ENCODE measurements around the gene TENM3.
"Not testable (repeated sequence)": the region's sequence is repeated elsewhere in the genome, so short reads cannot be mapped to it uniquely, and the experiment has no call there.

TENM3 gene

DNA sequence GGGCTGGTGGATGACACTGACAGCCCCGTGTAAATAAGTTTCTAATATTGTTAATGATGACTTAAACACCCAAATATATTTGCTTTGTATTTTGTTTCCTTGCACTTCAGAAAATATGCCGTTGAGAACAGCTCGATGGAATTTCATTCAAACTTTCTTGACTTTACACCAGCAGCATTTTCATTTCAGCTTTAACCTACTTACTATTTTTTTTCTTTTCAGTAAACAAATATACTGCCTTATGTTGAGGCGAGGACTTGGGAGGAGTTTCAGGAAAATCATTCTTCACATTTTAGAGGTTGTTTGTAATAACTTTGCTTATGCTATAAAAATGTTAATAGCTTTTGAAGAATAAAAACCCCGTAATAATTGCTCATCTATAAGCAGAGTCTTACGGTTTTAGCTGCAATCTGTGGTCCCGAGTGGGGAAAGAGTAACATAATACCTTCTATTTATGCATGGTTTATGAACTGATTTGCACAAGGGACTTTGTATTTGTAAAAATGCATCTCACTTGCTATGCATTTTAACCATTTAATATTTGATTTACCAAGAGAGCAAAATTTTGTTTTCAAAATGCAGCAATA lies 14.1 kb upstream of the TENM3 start:
- DNase-seq (ENCODE audit: low spot score): no peak

DNA sequence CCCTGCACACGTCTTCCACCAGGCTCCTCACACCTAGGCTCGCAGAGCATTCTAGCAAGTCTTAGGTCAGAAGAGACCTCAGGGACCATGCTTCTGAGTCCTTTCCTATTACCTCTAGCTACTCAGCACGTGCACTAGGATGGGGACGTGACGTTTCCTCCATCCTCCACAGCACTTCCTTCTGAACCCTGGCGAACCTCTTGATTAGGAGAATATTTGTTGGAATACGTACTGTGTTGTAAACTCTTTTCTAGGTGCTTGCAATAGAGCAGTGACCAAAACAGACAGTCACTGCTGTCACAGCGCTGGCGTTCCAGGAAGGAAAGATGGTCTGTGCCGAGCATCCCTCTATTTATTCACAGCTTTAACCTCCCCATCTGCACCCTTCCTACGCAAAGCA lies 12.9 kb upstream of the TENM3 start:
- DNase-seq (ENCODE audit: low spot score): no peak

DNA sequence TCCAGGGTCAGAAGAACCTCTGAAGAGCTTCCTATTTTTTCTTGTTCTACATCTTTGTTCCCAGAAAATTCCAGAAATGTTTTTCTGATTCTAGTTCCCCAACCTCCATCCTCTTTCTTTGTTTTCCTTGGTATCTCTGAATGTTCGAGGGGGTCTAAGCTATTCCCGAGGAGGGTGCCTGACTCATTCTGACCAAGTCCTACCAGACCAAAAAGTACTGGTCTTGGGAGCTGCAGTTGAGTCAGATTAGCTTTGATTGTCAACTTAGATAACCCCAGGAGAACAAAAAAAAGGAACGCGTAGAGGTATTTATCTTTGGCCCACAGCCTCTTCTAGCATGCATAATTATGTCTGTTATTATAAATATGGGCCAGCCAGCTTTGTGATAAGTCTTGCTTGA lies 12.1 kb upstream of the TENM3 start:
- no peak for DNase-seq (ENCODE audit: low spot score)

DNA sequence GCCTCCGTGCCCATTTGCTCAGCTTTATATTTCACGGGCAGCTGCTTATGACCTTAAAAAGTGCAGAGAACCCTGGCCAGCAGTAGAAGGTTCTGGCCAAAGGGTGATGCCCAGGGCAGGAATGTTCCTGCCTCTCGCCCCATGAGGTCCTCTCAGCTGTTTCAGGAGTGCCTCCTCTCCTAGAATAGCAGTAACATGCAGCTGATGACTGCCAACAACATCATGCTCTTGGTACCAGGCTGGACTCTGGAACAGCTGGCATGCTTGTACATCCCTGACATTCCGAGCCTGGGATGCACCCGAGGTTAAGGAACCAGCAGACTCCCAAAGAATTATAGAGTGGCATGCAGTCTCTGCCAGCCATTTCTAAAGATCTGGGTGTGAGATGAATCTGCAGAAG lies 11.7 kb upstream of the TENM3 start:
- DNase-seq (ENCODE audit: low spot score): no peak

DNA sequence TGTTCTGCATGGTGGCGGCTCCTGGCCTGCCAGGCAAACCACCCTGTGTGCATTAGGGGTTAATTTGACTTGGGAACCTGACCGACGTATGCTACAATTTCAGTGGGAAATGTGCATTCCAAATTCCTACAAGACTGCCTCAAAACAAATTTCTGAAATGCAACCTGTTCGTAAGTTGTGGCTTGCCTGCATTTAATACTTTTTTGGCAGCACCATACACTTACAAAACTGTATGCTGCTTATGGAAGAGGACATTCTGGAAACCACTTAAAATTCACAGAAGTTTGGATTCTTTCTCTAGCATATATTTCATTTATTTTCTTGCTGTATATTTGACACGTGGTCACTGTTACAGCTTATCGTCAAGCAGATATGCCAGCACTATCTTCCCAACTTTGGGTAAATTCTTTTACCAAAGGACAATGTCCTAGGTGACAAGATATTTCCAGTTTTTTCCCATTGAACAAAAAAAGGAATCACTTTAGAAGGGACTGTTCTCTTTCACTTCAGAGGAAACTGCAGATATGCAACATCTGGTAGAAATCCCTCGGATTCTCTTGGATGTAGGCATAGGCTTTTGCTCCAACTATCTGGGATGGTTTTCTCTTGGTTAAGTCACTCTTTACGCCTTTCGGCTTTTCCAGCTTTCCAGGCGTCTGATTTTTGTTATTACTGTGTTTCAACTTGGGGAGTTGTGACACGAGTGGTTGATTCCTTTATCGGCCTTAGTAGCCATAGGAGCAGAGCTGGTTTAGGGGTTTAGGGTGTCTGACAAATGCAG lies 9.7 kb upstream of the TENM3 start:
- no peak for DNase-seq (ENCODE audit: low spot score)

DNA sequence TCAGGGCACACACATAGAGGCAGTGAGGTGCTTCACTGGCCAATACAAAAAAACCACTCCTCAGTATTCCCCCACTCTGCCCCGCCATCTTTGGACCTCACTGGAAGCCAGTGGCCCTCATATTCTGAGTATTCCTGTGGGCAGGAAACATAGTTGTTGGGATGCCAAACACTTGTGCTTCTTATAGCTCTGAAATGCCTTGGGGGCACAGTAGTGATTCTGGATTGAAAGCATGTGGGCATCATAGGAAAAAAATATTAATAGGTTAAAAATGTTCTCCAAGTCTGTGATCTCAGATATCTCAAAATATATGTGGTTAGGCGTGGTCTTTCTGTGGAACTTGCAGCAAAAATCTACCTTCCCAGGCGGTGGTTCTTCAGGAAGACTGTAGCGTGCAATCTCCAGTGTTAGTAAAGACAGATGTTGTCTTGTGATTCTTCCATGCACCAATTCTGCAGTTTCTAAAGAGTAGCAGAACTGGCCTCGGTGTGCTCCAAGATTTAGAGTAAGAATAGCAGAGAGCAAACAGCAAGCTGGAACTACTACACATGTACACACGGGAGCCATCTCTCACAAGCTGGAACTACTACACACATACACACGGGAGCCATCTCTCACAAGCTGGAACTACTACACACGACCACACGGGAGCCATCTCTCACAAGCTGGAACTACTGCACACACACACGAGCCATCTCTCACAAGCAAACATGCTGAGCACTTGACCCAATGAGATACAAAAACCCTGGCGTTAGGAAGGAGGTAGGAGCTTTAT lies 8.0 kb upstream of the TENM3 start:
- no peak for DNase-seq (ENCODE audit: low spot score)

DNA sequence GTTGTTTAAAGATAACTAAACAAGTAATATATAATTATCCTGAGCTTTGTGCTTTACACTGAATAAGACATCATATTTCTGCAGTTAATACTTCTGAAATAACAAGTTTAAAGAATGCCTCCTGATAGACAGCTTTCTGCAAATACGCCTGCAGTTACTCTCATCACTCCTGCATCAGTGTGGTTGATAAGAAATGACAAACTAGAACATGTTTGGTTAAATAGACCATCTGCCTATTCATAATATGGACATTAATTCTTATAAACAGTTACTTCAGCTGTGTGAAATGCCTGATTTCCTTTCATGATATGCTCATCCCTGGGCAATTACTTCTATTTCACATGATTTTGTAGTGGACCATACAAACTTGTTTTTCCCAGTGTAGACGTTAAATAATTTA lies 7.0 kb upstream of the TENM3 start:
- DNase-seq (ENCODE audit: low spot score): no peak

DNA sequence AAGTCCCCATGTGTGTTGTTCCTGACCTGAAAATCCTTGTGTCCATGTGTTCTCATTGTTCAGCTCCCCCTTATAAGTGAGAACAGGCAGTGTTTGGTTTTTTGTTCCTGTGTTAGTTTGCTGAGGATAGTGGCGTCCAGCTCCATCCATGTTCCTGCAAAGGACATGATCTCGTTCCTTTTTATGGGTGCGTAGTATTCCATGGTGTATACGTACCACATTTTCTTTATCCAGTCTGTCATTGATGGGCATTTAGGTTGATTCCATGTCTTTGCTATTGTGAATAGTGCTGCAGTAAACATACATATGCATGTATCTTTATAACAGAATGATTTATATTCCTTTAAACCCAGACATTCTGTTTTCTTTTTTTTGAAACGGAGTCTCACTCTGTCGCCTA lies 6.2 kb upstream of the TENM3 start:
- DNase-seq (ENCODE audit: low spot score): not testable (repeated sequence)

DNA sequence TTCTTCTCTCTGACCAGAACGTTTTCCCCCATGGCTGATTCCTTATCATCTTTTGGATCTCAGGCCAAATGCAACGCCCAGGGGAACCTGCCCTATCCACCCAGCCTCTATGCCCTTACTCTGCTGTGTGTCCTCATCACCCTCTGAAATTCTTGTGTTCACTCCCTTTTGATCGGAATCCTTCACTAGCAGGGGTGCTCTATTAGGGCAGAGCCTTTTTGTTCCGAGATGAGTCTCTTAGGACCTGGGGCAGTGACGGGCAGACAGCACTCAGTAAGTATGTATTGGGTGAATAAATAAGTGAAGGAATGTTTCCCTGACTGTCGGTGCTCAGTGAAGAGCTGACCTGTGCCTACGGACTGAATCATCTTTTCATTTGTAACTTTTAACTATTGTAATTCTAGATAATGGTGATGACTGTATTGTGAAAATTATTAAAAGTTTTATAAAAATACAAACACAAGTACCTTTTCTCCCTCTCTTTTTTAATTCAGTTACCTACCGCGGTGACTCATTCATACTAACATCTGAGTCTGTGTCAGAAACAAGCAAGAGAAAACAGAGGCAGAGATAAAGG lies 4.8 kb upstream of the TENM3 start:
- DNase-seq (ENCODE audit: low spot score): no peak

DNA sequence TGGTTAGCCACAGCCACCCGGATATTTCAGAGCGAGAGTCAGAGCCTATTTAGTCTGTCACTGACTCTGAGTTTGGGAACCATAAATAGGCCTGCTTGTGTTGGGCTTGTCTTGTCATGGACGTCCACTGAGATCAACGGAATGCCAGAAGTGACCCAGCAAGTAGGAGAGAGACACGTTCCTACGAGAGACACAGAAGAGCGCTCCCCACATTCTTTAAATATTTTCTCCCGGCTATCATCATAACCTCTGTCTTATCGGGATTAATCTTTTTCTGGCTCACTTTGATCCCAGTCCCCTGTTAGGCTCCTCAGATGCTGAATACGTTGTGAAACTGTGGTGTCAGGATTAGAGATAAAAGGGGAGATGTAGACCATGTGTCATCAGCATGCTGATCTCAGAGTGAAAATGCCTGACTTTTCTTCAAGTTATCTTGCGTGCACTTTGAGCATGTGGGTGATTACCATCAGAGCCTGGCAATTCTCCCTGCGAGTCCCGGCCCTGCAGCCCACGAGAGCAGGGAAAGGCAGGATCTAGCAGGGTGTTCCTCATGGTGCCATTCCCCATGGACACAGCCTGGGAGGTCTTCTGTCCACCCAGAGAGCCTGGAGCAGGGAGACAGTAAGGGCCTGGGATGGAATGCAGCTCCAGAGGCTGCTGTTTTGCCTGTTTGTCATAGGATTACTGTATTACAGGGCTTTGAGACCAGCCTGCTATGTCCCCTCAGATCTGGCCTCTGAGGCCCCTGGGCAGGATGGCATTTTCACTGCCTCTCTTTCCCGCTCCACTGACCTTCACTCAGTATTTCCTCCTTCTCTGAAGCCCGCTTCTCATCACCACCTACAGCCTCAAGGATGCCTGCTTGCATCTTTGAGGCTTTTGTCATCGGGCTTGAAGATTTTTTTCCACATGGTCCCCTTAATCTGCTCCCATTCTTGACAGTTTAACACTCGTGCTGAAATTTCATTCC lies 2.8 kb upstream of the TENM3 start:
- no peak for DNase-seq (ENCODE audit: low spot score)

DNA sequence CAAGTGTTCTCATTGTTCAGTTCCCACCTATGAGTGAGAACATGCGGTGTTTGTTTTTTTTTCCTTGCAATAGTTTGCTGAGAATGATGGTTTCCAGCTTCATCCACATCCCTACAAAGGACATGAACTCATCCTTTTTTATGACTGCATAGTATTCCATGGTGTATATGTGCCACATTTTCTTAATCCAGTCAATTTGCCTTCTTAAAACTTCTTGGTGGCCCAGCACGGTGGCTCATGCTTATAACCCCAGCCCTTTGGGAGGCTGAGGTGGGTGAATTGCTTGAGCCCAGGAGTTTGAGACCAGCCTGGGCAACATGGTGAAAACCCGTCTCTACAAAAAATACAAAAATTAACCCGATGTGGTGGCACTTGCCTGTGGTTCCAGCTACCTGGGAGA lies 942 bp upstream of the TENM3 start:
- not testable (repeated sequence) for DNase-seq (ENCODE audit: low spot score)

DNA sequence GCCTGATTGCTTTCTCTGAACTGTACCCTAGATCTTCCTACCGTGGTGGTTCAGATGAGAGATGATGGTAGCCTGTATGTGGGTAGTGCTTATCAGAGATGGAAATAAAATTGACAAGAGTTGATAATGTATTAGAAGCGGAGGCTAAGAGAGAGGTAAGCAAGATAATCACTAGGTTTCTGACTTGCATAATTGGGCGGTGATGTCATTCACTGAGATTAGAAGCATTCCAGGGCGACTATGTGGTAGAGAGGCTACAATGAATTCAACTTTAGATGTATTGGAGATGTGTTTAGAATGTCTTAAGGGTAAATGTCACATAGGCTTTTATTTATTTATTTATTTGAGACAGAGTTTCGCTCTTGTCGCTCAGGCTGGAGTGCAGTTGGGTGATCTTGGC lies 415 bp upstream of the TENM3 start:
- no peak for DNase-seq (ENCODE audit: low spot score)

DNA sequence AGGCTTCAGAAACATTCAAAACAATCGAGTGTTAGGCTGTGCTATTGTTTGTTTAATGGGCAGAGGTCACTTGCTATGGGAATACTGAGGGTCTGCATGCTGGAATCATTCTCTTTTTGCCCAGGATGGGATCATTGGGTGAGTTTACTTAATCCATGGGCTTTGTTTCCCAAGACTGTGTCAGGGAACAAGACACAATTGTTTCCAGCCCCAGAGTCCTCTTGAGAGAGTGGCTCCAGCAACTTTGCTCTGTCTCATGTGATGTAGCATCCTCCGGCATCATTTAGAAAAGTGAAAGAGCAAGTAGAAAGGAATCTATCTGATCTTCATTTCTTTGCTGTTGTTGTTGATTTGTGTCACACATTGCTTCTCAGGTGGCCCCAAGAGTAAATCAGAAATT lies 1.8 kb downstream of the TENM3 start:
- no peak for DNase-seq (ENCODE audit: low spot score)

DNA sequence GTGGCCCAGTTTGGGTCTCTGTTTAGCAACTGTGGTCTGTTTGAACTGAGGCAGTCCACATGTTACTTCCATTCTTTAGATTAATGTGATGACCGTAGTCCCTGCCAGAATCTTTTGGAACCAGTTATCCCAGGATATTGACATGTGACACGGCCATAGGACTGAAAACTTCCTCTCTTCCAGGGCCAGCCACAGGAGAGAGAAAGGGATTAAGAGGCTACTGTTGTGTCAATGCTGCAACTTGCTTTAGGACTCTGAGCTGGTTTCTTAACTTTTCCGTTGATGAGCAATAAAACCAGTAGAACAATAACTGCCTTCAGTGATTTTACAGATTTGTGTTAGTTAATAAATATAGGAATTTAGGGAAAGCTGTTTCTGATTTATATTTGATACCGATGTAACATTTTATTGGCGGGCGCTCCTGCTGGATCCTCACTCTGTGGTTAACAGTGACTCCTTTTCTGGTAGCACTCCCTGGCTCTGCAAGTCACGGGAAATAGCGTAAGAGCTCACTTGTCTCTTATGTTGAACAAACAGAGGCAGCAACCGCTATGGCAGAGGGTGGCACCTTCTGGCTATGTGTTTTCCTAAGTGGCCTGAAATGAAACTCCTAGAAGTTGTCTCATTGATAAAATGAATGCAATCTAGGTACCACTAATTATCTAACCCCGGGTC lies 2.5 kb downstream of the TENM3 start:
- no peak for DNase-seq (ENCODE audit: low spot score)

DNA sequence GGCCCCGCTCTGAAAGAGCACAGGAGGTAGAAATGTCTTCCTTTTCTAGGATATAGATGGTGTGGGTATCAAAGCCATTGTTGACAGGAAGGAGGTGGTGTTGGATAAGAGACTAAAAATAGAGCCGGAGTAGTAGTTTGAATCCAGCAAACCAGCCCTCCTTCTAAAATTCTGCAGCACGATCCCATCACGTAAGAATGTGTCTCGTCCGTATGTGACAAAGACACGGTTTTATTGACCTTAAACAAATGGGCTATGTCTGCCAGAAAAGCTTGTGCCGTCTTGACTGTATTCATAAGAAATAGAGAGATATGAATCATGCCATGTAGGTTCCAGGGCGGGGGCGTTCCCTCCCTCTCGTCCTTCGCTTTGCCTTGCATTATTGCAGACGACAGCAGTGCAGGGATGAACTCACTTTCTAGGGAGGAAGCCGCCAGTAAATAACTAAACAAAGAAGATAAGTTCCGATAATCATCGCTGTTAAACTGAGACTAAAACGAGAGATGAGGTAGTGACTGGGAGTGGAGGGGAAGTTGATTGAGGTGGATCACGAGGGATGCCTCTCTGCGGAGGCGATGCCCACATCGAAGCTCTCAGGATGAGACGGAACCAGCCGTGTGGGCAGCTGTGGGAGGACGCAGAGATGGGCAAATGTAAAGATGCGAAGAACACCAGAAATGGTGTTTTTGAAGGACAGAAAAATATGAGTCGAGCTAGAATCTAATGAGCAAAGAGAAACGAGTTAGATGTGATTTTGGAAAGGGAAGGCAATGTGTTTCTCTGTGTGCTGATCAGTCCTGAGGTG lies 3.4 kb downstream of the TENM3 start:
- no peak for DNase-seq (ENCODE audit: low spot score)

DNA sequence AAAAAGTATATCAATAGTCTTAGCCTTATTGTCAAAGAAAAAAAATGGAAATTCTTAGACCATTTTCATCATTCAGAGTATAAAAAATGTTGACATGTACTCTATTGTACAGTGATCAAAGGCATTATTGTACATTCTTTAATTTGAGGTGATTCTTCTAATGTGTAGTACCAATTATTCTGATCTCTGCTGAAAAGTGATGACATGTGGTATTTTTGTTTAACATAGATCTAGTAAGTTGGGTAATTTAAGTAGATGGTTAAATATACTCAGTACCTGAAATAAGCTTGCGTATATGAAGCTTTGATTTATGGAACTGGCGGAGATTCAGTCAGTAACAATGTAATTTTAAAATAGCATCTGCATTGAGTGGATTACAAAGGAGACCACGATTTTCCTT lies 5.1 kb downstream of the TENM3 start:
- DNase-seq (ENCODE audit: low spot score): no peak

DNA sequence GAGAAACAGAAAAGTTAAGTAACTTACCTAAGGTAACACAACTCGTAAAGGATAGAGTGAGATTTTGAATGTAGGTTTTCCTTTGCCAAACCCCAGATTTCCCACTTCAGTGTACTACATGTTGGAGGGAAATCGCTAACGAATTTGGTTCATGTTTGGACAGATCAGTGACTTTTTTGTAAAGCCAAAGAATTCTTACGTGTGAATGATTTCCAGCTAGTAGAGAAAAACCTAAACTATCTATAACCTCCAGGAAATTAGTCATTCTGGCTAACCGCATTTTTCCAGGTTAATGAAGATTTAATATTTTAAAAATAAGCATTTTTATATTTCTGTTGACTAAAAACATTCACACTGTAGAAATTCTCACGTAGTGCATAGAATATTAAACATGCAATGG lies 7.2 kb downstream of the TENM3 start:
- no peak for DNase-seq (ENCODE audit: low spot score)

DNA sequence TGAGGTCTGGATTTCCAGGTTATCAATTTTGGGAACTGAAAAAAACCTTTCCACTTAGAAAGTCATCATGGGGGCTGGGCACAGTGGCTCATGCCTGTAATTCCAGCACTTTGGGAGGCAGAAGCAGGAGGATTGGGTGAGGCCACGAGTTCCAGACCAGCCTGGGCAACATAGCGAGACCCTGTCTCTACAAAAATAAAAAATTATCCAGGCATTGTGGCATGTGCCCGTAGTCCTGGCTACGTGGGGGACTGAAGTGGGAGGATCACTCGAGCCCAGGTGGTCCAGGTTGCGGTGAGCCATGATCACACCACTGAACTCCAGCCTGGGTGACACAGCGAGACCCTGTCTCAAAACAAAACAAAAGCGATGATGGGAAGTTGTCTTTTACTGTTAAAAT lies 7.9 kb downstream of the TENM3 start:
- no peak for DNase-seq (ENCODE audit: low spot score)

DNA sequence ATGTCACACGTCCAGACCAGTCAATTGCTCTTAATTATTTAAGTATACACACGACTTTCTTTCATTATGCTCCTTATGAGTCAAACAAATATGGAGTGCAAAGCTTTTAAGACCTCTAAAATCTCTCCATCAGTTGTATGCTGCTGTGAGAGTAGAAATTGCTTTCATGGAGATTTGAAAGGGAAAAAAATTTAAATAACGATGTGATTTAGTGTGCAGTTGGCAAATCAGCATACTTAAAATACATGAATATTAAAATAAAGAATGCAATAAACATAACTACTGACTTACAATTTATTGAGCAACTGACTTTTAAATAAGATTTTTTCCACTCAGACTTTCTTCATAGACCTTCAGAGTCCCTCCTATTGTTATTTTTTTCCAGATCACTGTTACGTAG lies 9.0 kb downstream of the TENM3 start:
- no peak for DNase-seq (ENCODE audit: low spot score)

DNA sequence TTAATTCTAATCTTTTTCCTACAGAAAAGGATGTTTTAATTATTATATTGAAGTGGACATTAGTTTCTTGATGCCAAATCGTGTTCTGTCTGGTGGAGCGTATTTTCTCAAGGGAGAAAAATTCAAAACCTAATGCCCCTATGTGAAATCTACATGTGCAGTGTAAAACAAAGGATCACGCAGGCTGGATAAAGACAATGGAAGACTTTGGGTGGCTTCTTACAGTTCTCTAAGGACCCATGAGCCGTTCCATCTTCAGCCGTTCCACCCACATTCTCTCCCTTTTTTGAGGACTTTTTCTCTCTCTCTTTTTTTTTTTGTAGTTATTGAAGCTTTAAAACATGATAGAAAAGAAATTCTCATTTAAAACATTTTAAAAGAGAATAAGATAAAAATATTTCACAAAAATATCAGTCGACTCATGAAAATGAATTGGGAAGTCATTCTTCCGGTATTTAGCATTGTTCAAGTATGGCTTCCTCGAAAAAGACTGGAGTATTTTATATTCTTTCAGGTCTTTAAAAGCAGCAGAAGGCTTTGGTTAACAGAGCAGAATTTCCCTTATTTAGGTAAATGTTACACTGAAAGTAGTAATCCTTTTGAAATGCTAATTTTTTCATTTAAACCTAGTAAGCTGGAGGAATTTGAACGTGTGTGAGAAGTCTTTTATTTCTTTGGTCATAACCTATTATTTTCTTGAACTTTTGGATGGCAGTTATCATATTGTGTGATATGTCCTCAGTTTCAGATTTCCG lies 11.0 kb downstream of the TENM3 start:
- DNase-seq (ENCODE audit: low spot score): no peak
